HuH-7 (cell line): Measurements from ENCODE around the gene NPEPL1.
A peak's percentile ranks its signal among the peaks of the same experiment; 100 is the strongest.
"Not testable (repeated sequence)": the region's sequence is repeated elsewhere in the genome, so short reads cannot be mapped to it uniquely, and the experiment has no call there.

Source experiments
- DNase-seq: peaks from one replicate; pipeline ENCODE4 v3.0.0; 2011; ENCODE audit warnings: low spot score

The NPEPL1 gene

DNA sequence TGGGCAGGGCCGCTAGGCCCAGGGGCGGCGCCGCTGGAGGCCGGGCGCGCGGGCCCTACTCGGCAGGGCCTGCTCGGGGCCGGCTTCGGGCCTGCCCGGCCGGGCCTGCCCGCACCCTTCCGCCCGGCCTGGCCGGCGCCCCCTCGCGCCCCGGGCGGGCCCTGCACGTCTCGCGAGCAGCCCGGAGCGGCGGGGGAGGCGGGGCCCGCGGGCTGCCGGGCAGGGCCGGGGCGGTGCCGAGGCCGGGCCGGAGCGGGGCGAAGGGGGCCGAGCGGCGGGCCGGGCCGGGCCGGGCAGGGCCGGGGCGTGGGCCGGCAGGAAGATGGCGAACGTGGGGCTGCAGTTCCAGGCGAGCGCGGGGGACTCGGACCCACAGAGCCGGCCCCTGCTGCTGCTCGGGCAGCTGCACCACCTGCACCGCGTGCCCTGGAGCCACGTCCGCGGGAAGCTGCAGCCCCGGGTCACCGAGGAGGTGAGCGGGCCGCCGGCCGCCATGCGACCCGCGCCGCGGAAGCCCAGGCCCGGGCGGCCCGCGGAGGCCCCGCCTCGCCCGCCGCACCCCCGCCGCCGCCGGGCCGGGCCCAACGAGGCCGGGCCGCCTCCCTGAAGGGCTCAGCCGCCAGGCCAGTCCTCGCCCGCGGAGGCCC lies at the start of gene NPEPL1:
Gene NPEPL1 (plus strand): TSS at position 222 of the 647 bp plus-strand sequence. CDS start 101 bp downstream, at position 323.
- peak; percentile 94 for DNase-seq

- DNase-seq, result not testable (repeated sequence)
Observed at GRCh38 chr20:58642896-58643295, 49.7 kb upstream of the NPEPL1 start.

GRCh38 chr20:58645412-58645968 lies 47.1 kb upstream of the NPEPL1 start:
- no peak for DNase-seq

DNA sequence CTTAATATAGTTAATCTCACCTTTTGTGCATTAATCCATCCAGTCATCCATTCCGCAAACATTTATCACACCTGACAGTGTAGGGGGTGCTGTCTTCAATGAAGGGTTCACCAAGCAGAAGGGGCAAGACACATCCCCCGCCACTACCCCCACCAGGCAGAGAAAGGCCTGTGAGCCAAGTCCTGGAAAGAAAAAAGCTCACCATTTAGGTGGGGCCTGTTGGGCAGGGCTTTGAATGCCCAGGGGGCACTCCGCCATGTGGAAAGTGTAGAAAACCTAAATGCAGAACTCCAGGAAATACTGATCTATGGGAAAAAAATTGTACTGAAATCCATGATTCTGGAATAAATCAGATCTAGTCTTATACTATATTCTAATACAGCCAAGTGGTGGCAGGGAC lies 46.3 kb upstream of the NPEPL1 start:
- no peak for DNase-seq

DNA sequence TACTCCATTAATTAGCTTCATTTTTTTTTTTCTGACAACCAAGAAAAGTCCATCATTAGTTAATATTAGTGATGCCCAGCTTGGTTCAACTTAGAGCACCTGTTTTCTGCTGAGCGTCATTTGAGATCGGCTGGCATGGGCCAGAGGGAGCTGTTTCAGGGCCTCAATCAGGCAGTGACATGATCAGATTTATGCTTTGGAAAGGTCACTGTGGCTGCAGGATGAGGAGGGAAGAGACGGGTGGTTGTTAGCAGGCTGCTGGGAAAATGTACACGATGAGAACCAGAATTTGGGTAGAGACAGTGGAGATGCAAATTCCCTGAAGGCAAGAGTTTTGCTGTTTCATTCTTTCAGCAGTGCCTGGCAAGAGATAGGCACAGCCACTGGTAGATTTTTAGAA lies 45.9 kb upstream of the NPEPL1 start:
- DNase-seq, result no peak

DNA sequence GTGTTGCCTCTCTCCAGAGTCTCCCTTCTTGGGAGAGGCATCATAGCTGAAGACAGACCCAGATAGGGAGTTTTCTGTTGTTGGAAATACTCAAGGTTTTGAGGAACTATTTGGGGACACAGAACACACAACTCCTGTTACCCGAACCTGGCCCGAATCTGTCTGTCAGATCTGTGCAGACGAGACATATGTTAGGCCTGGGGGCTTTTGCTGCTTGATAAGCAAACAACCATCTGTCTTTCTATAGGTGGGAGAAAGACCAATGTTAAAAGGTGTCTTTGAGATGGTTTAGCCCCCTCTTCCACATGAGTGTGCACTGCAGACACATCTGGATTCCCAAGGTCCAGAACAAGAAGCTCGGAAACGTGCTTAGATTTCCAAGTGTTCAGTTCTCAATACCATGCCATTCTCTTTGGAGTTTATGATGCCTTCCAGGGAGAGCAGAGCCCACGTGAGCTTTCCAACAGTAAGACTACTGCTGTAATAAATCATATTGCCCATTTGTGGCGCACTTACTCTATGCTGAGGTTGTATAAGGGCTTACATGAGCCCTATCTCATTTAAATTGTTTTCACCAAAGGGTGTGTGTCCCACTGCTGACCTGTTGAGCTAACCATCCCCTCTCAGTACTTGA lies 45.3 kb upstream of the NPEPL1 start:
- DNase-seq, result peak; percentile 43

DNA sequence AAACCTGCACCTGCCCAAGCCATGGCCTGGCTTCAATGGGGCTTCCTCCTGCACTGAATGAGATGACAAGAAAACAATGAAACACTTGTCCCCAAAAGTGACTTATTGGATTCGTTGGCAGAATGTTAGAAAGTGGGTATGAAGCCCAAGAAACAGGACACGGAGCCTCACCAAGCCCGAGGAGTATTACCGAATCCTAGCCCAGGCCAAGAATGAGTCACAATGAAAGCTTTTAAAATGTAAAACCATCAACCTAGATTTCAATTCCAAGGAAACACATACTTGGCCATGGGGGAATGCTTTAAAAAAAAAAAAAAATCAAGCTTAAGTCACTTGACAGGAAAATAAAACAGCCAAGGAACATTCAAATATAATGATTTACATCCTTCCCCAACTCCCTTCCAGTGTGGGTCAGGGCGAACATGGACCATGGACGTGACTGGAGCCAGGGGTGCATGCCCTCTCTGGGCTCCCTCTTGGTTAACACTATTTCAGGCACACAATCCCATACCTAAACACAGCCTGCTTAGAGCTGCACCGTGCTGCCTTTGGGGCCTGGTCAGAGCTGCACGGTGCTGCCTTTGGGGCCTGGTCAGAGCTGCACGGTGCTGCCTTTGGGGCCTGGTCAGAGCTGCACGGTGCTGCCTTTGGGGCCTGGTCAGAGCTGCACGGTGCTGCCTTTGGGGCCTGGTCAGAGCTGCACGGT lies 44.7 kb upstream of the NPEPL1 start:
- DNase-seq, result no peak

DNA sequence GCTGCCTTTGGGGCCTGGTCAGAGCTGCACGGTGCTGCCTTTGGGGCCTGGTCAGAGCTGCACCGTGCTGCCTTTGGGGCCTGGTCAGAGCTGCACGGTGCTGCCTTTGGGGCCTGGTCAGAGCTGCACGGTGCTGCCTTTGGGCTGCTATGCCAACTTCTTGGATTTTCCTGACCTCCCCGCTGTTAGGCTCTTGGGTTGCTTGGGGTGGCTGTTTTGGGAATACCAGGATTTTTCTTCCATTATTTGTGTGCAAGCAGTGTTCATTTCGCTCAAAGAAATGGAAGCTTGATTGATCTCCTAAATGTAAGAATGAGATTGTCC lies 44.1 kb upstream of the NPEPL1 start:
- not testable (repeated sequence) for DNase-seq

- DNase-seq, result peak; percentile 55
Observed at GRCh38 chr20:58649288-58650180, 43.1 kb upstream of the NPEPL1 start.

- peak; percentile 63 for DNase-seq
Observed at GRCh38 chr20:58650181-58650775, 42.3 kb upstream of the NPEPL1 start.

DNA sequence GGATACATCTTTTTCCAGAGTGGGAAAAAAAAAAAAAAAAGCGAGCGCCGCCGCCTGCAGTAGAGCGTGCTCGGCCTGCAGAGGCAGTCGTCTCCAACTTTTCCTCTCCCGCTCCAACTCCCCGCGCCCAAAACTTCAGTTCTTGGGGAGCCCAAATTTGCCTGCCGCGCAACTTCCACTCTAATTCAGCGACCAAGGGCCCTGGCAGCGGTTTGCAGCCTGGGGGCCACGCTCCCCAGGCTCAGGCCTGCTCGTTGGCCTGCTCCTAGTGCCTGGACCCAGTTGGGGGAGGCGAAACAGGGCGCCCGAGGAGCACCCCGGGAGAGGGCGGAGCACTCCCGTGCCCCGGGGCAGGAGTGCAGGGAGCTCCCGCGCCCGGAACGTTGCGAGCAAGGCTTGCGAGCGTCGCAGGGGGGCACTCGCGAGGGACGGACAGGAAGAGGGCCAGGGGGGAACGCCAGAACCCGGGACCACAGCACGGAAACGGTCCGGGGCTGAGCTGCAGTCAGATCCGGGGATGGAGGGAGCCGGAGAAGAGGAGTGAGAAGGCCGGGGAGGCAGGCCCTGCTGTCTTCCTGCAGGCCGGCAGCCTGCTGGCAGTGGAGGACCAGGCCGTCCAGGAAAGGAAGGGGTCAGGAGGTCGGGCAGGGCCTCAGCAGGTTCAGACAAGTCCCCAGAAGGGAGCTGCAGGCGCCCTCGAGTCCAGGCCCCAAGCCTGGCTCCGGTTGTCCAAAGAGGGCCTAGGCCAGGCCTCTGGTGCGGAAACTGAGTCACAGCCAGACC lies 41.6 kb upstream of the NPEPL1 start, which contains the start of gene STX16:
Gene STX16 (plus strand): TSS at position 508 of the 783 bp plus-strand sequence. CDS start 724 bp downstream, outside the sequence.
- peak; percentile 96 for DNase-seq

- no peak for DNase-seq
Observed at GRCh38 chr20:58651559-58651945, 41.0 kb upstream of the NPEPL1 start.

DNA sequence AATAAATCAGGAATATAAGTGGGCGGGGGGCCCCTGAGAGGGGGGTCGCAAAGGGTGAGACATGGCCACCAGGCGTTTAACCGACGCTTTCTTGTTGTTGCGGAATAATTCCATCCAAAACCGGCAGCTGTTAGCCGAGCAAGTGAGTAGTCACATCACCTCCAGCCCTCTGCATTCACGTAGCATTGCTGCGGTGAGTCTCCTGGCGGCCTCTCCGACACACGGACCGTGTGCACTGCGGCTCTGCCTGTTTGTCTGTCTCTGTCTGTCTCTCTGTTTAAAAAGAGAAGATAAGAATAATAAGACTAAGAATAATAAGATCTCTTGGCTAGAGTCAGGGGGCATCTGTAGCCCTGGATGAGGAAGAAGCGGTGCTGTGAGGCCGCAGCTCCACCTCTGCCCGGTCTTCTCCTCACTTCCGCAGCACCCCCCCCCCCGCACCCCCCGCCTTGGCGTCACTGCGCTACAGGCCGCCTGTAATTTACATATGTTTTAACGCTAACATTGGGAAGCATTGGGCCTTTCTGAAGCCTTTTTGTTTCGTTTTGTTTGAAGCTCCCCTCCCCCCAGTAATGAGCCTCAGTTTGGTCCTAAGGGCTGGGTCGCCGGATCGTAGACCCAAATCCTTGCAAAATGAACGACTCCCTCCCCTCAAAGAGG lies 40.5 kb upstream of the NPEPL1 start:
- peak; percentile 68 for DNase-seq

DNA sequence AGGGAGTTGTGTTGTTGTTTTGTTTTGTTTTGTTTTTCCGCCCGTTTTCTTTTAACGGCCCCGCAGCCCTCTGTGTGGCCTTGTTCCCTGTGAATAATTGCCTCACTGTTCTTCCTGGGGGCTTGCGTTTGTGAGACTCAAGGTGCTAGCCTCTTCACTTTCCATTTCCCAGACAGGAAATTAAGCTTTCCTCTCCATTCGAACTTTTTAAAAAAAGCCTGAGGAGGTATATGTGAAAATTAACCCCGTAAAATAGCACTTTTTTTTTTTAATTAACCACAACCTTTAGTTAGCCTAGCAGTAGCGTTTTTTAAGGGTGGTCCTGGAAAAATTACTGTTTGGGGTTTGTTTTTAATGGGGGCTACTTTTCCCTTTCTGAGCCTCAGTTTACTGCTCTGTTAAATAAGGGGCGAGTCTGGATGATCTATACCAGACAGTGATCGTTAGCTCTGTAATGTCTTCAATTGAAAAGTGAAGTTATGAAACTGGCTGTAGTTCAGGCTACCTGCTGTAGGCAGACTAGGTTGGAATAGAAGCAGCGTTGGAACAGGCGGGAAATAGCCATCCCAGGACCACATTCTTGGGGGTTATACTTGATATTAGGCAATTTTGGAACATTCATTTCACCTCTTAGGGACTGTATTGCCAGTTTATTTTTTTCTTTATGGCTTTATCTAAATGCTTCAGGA lies 39.9 kb upstream of the NPEPL1 start:
- DNase-seq, result peak; percentile 32

GRCh38 chr20:58654337-58654736 lies 38.3 kb upstream of the NPEPL1 start:
- no peak for DNase-seq

- DNase-seq, result no peak
Observed at GRCh38 chr20:58655328-58656107, 37.1 kb upstream of the NPEPL1 start.

- no peak for DNase-seq
Observed at GRCh38 chr20:58656831-58657230, 35.8 kb upstream of the NPEPL1 start.

DNA sequence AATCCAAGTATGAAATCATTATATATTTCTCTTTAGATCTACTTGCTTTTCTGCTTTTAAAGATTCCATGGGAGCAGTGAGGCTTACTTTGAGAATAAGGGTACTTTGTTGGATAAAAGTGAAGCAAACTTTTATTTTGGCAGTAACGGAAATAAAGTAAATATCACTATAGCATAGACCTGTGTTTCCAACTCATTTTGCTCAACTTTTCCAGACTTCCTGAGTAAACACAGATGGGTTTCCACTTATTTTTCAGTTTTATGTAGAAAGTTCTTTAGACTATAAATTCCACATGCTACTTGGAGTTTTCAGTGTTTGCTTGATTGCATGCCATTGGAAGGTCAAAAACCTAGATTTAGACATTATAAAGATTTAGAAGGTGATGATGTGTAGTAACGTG lies 35.3 kb upstream of the NPEPL1 start:
- DNase-seq, result no peak

DNA sequence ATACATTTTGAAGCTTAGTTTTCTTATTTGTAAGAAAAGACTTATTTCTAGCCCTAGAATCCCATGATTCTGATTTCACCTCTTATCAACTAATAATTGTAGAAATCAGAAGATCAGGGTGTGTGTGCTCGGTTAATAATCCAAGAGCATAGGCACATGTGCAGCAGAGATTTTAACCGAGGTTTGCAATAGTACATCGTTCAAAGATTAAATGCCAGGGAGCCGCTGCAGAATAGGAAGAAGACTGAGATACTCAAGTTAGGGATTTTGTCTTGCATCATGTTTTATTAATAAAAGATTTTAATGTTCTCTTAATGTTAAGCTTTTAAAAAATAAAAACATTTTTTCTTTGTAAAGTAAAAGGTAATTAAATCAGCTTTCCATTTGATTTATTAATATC lies 34.6 kb upstream of the NPEPL1 start:
- DNase-seq, result no peak
